ENCODE data around the gene AHRR. TPM values are rescaled to one million over a fixed set of nuclear protein-coding genes. Genes with fewer than 3 reads are reported as not detected.
"Not testable (repeated sequence)": the region's sequence is repeated elsewhere in the genome, so short reads cannot be mapped to it uniquely, and the experiment has no call there.

The AHRR gene
- total RNA-seq, 1 donor = 22.5 TPM

GRCh38 chr5:483011-483410 lies 161.5 kb downstream of the AHRR start:
- DNase-seq (ENCODE audit: low read depth) = no peak
- no peak for TF ChIP-seq CTCF (IDR thresholded peaks at IDR 0.05; ENCODE audit: insufficient read depth, low read depth, low read length)
- no peak overlapping the region for H3K4me3 ChIP-seq (ENCODE audit: low read depth, low read length)

- no peak for DNase-seq (ENCODE audit: low read depth)
- TF ChIP-seq CTCF (IDR thresholded peaks at IDR 0.05; ENCODE audit: insufficient read depth, low read depth, low read length) = no peak
- H3K4me3 ChIP-seq (ENCODE audit: low read depth, low read length) = no peak overlapping the region
Observed at GRCh38 chr5:483434-484140, 162.1 kb downstream of the AHRR start.

- no peak overlapping the region for H3K4me3 ChIP-seq (ENCODE audit: low read depth, low read length)
- no peak for TF ChIP-seq CTCF (IDR thresholded peaks at IDR 0.05; ENCODE audit: insufficient read depth, low read depth, low read length)
- no peak for DNase-seq (ENCODE audit: low read depth)
Observed at GRCh38 chr5:484556-484955, 163.0 kb downstream of the AHRR start.

GRCh38 chr5:485113-485945 lies 163.8 kb downstream of the AHRR start:
- H3K4me3 ChIP-seq (ENCODE audit: low read depth, low read length) = no peak overlapping the region
- no peak for DNase-seq (ENCODE audit: low read depth)
- no peak for TF ChIP-seq CTCF (IDR thresholded peaks at IDR 0.05; ENCODE audit: insufficient read depth, low read depth, low read length)

GRCh38 chr5:485946-486491 lies 164.5 kb downstream of the AHRR start:
- no peak overlapping the region for H3K4me3 ChIP-seq (ENCODE audit: low read depth, low read length)
- DNase-seq (ENCODE audit: low read depth) = no peak
- no peak for TF ChIP-seq CTCF (IDR thresholded peaks at IDR 0.05; ENCODE audit: insufficient read depth, low read depth, low read length)

- not testable (repeated sequence) for DNase-seq (ENCODE audit: low read depth); H3K4me3 ChIP-seq (ENCODE audit: low read depth, low read length)
Observed at GRCh38 chr5:486597-486996, 165.1 kb downstream of the AHRR start.

Other genes with a start within 250 kb of the AHRR start
- under 0.01 TPM in 2 replicates for gene PLEKHG4B, start 229.5 kb upstream of the AHRR start, total RNA-seq
- gene LRRC14B, start 130.2 kb upstream of the AHRR start, total RNA-seq = not detected in 2 replicates
- 4.2 and 4.3 TPM in 2 replicates for gene CCDC127, start 103.6 kb upstream of the AHRR start, total RNA-seq
- gene SDHA, start 103.4 kb upstream of the AHRR start, total RNA-seq = 84.4 and 87.2 TPM in 2 replicates
- 72.2 and 84.6 TPM in 2 replicates for gene PDCD6, start 50.1 kb upstream of the AHRR start, total RNA-seq
- gene EXOC3, start 121.5 kb downstream of the AHRR start, total RNA-seq = 31.2 and 32.4 TPM in 2 replicates
- gene SLC9A3, start 202.7 kb downstream of the AHRR start, total RNA-seq = 0.86 and 0.97 TPM in 2 replicates

Measured in fibroblast of villous mesenchyme (primary cell).